ENCODE measurements around the gene CBX1.
"Not testable (repeated sequence)": the region's sequence is repeated elsewhere in the genome, so short reads cannot be mapped to it uniquely, and the experiment has no call there.

Gene CBX1

DNA sequence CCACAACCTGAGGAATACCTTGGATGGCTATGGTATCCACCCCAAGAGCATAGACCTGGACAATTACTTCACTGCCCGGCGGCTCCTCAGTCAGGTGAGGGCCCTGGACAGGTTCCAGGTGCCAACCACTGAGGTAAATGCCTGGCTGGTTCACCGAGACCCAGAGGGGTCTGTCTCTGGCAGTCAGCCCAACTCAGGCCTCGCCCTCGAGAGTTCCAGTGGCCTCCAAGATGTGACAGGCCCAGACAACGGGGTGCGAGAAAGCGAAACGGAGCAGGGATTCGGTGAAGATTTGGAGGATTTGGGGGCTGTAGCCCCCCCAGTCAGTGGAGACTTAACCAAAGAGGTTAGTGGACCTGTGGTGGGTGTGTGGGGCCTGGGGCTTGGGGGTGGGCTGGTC is 50.0 kb downstream of the CBX1 start:
- DNase-seq = no peak

GRCh38 chr17:48048384-48049126 is 52.7 kb downstream of the CBX1 start:
- peak in 1 of 5 experiments; percentile 79 for DNase-seq

DNA sequence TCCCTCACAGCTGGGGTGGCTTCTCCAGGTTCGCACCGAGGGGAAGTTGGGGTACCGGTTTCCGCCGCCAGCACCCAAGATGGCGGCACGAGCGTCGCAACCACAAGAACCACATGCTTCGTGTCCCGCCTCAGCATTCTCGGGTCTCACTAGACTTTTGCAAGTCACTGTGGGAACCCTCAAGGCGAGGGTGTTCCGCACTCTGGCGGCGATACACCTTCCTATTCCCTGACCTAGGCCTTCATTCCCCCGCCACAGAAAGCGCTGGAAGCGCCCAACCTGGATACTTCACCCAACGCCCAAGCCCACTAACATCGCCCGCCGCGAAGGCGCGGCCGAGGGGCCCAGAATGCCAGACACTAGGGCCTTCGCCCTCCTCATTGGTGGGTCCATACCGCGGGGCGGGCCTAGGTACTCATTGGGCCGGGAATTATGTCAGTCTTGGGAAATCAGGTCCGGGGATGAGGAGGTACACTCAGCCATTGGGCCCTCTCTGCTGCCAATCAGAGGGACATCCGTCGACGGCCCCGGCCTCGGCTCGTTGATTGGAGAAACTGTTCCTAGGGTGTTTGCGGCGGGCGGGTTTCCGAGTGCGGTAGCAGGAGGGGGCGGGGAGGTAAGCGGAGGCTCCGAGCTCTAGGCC is 53.4 kb downstream of the CBX1 start, which contains the start of gene NFE2L1:
Gene NFE2L1, plus strand, starts transcription at position 619 of the 643 bp plus-strand sequence. CDS start 2,760 bp downstream, outside the sequence.
- DNase-seq = peak; percentile 94 to 100 (median 97)

GRCh38 chr17:48047113-48047740 is 54.1 kb downstream of the CBX1 start:
- no peak for DNase-seq

DNA sequence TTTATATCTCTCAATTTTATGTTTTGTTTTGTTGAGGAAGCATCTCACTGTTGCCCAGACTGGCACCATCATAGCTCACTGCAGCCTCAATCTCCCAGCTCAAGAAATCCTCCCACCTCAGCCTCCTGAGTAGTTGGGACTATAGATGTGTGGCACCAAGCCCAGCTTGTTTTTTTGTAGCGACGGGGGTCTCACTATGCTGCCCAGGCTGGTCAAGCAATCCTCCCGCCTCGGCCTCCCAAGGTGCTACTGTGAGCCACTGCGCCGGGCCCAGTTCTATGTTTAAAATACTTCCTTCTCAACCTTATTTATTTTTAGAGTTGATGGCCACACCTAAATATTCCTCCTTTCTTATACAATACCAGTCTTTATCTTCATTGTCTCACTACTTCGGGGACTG is 55.0 kb downstream of the CBX1 start:
- no peak for DNase-seq

- no peak for DNase-seq
Measured at GRCh38 chr17:48045316-48046001, 55.8 kb downstream of the CBX1 start.

GRCh38 chr17:48044851-48045250 is 56.4 kb downstream of the CBX1 start:
- no peak for DNase-seq

DNA sequence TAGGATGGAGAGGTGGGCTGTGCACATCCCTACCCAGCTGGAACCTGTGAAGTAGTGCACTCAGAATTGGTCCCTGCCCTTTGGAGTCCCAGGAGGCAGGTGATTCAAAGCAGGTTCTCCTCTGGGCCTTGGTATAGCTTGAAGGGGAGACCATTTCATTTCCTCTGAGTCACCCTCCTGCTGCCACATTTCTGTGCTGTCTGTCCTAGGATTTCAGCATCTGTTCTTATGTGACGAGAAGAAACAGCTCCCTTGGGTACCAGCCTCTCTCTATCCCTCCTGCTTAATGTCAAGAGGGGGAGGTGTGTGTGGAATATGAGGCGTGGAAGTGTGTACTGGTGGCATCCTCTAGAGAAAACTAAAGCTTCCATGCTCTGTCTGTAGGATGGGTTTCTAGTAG is 58.1 kb downstream of the CBX1 start:
- no peak for DNase-seq

DNA sequence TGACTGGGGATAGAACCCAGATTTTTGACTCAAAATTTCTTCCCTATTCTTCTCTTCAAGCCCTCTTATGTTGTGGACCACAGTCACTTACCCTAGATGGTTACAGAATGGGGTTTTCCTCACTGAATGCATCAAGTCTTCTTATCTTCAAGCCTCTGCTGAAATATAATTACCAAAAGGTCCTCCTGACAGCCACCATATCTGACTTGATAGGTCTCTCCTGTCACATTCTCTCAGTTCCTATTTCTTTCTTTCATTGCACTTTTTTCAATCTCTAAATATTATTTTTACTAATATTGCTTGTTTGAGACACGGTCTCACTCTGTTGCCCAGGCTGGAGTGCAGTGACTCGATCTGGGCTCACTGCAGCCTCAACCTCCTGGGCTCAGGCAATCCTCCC is 62.6 kb downstream of the CBX1 start:
- DNase-seq = no peak

DNA sequence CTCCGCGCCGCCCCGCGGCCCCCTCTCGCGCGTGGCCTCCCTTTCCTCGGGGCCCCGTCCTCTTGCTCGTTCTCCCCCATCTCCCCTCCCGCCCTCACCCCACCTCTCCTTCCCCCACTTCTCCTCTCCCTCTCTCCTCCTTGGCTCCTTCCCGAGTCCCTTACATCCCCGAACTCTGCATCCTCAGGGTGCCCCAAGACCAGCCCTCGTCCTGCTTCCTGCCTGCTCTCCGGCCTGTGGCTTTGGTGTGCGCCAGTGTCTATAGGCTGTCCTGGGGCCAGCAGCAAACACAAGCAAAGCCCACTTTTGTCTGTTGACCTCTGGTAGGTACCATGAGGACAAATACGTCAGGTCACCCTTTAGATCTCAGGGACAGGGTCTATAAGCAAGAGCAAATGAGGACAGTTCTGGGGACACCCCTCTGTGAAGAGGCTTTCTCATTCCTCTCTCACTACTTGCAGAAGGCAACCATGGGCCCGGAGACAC is 63.4 kb downstream of the CBX1 start:
- DNase-seq = no peak

- DNase-seq = peak; percentile 41 to 72 (median 48)
Measured at GRCh38 chr17:48037036-48037837, 64.0 kb downstream of the CBX1 start, which contains the start of gene COPZ2. TSS of gene COPZ2 (minus strand) at chr17:48037797. CDS start at chr17:48037777, 20 bp downstream.

GRCh38 chr17:48036693-48037035 is 64.6 kb downstream of the CBX1 start:
- DNase-seq = no peak

GRCh38 chr17:48034734-48035133 is 66.5 kb downstream of the CBX1 start:
- not testable (repeated sequence) for DNase-seq

DNA sequence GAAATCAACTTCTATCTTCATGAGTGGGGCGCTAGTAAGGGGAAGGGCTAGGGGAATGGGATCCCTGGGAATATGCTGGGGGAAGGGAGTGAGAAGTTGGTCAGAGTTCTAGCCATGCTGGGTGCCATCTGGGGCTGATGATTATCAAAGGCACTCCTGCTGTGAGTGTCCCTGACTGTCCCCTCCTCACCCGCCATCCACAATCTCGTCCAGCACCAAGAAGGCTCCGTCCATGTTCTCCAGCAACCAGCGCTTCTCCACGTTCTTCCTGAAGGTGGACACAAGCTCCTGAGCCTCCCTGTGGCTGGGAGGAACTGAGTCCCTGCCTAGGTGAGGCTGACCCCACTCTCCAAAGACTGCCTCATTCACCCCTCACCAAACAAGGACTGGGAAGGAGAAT is 69.3 kb downstream of the CBX1 start:
- DNase-seq = no peak

GRCh38 chr17:48030531-48030930 is 70.7 kb downstream of the CBX1 start:
- no peak for DNase-seq

GRCh38 chr17:48028736-48029135 is 72.5 kb downstream of the CBX1 start:
- no peak for DNase-seq

DNA sequence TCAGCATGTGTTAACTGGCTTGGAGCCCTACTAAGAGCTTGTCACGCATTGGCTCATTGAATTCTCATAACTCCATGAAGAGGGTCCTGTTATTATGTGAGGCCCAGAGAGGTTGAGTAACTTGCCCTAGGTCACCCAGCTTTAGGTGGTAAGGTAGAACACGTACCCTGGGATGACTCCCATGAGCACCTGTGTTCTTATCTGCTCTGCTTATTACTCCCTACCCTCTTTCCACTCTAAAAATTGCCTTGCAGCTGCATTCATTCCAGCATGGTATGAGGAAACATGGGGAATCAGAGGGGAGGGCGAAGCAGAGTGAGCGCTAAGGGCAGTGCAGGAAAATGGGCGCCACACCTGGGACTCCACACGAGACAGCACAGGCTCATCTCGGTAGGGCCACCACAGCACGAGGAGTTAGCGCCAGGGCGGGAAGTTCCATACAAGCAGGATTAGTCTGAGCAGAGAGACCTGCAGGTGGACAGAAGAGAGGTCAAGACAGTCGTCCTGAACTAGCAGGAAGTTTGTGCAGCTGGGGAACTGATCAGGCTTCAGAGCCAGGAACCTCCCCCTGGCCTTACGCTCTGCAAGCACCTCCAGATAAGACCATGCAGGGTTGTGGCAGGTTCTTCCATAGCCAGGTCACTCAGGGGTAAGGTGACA is 73.8 kb downstream of the CBX1 start:
- DNase-seq = no peak

GRCh38 chr17:48026502-48027321 is 74.6 kb downstream of the CBX1 start:
- DNase-seq = peak; percentile 32 to 76 (median 59)

DNA sequence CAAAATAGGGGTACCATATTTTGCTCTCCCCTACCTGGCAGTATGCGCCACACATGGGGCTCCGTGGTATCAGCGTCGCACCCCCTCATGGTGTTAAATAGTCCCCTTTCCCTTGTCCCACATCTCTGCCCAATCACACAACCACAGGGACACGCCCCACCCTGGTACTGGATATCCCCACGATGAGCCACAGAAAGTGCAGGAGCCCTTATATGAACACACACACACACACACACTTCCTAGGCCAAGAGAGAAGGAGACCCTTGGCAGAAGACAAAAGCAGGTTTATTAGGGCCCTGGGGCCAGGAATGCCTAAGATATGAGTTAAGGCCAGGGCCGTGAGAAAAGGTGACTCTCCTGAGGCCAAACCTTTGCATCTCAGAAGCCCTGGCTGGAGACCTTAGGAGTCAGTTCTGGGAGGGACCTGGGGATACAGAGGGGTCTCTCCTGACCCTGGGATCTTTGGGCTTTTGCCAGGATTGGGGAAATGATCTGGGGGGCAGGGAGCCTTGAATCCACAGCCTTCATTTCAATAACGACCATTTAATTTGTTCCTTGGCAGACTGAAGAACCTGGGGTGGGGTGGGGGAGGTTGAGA is 75.3 kb downstream of the CBX1 start:
- DNase-seq = no peak
